SK-N-SH (cell line): ENCODE results near the gene EPB41L1. TPM values are rescaled to one million over a fixed set of nuclear protein-coding genes. Genes with fewer than 3 reads are reported as not detected.

ENCODE experiments used
- CTCF ChIA-PET: fragments of 300-600, 350-600 bp; formaldehyde crosslinking; extraction: SDS; loops from one replicate; lab custom pipeline; 2021; lab: Yijun Ruan, JAX
- POLR2A ChIA-PET: fragments of 350-600 bp; sonication (Branson Sonifier 250); formaldehyde crosslinking; extraction: SDS; loops from one replicate; lab custom pipeline; 2020; ENCODE audit warnings: antibody characterized with exemption, inconsistent platforms; lab: Yijun Ruan, JAX
- DNase-seq: peaks from one replicate; pipeline ENCODE4 v3.0.0; 2012
- H2AFZ ChIP-seq: fragments of 200-600 bp; sonication (generic); 2 replicates; pipeline ENCODE4 v1.8.1; 2016; ENCODE audit warnings: antibody characterized with exemption, mild to moderate bottlenecking, low read depth
- H3F3A ChIP-seq: fragments of 200-600 bp; sonication (generic); replicated peaks from 2 replicates; pipeline ENCODE3; 2016; ENCODE audit warnings: antibody characterized with exemption, mild to moderate bottlenecking; ENCODE audit not compliant: insufficient read depth
- H3K27ac ChIP-seq, 2 experiments: fragments of 200-500 bp in 1 of 2; fragments of 200-600 bp in 1 of 2; sonication (Bioruptor generic) in 1 of 2; sonication (generic), shearing (Covaris generic) in 1 of 2; 2 replicates each; pipeline versions ENCODE4 v1.5.1 to v1.6.1; 2014 to 2016; ENCODE audit warnings: low read depth in 2 of 2, inconsistent platforms in 1 of 2, low read length in 1 of 2, mild to moderate bottlenecking in 1 of 2, mixed read lengths in 1 of 2
- H3K27me3 ChIP-seq: fragments of 200-600 bp; sonication (generic), shearing (Covaris generic); 2 replicates; pipeline ENCODE4 v1.6.1; 2016; ENCODE audit warnings: mixed run types; ENCODE audit not compliant: insufficient read depth
- H3K36me3 ChIP-seq, 2 experiments: fragments of 200-500 bp in 1 of 2; fragments of 200-600 bp in 1 of 2; sonication (Bioruptor generic) in 1 of 2; sonication (generic) in 1 of 2; replicated peaks in 1 of 2; 2 replicates each; pipeline versions ENCODE3 to v1.5.1; 2014 to 2016; ENCODE audit warnings: low read length in 1 of 2, mild to moderate bottlenecking in 1 of 2; ENCODE audit not compliant: insufficient read depth in 2 of 2, control insufficient read depth in 1 of 2
- H3K4me1 ChIP-seq, 2 experiments: fragments of 200-500 bp in 1 of 2; fragments of 200-600 bp in 1 of 2; sonication (Bioruptor generic) in 1 of 2; sonication (generic), shearing (Covaris generic) in 1 of 2; 2 replicates each; pipeline versions ENCODE4 v1.5.1 to v1.6.1; 2014 to 2016; ENCODE audit warnings: low read depth in 1 of 2, low read length in 1 of 2, mixed run types in 1 of 2; ENCODE audit not compliant: insufficient read depth in 2 of 2, control insufficient read depth in 1 of 2
- H3K4me2 ChIP-seq: fragments of 200-600 bp; sonication (generic), shearing (Covaris generic); 2 replicates; pipeline ENCODE4 v1.6.1; 2017; ENCODE audit warnings: mixed run types
- H3K4me3 ChIP-seq, 2 experiments: fragments of 200-500 bp in 1 of 2; fragments of 200-600 bp in 1 of 2; sonication (Bioruptor generic) in 1 of 2; sonication (generic), shearing (Covaris generic) in 1 of 2; 2 replicates each; pipeline versions ENCODE4 v1.5.1 to v1.8.1; 2014 to 2016; ENCODE audit warnings: low read depth in 2 of 2, inconsistent platforms in 1 of 2, low read length in 1 of 2, mild to moderate bottlenecking in 1 of 2, mixed read lengths in 1 of 2, moderate library complexity in 1 of 2
- H3K79me2 ChIP-seq: fragments of 200-600 bp; sonication (generic); 2 replicates; pipeline ENCODE4 v1.8.1; 2017; ENCODE audit warnings: mild to moderate bottlenecking; ENCODE audit not compliant: insufficient read depth
- H3K9ac ChIP-seq: fragments of 200-600 bp; sonication (generic); 2 replicates; pipeline ENCODE4 v1.6.1; 2017; ENCODE audit warnings: mixed run types
- H3K9me2 ChIP-seq: fragments of 200-600 bp; sonication (generic); 2 replicates; pipeline ENCODE4 v1.6.1; 2017; ENCODE audit warnings: mixed run types
- H3K9me3 ChIP-seq: fragments of 200-600 bp; sonication (generic); 2 replicates; pipeline ENCODE4 v1.6.1; 2017; ENCODE audit warnings: mixed run types, mild to moderate bottlenecking, moderate library complexity
- H4K20me1 ChIP-seq: fragments of 200-600 bp; sonication (generic); 2 replicates; pipeline ENCODE4 v1.6.1; 2017; ENCODE audit warnings: mild to moderate bottlenecking, mixed run types; ENCODE audit not compliant: insufficient read depth
- CHD2 ChIP-seq: fragments of 150-350 bp; IDR thresholded peaks from 2 replicates; pipeline ENCODE4 v1.6.1; 2018; ENCODE audit warnings: low read length; ENCODE audit not compliant: partially characterized antibody
- CTCF ChIP-seq: fragments of 200-600 bp; sonication (generic); IDR thresholded peaks from 2 replicates; pipeline ENCODE4 v1.6.1; 2017; ENCODE audit warnings: antibody characterized with exemption, mild to moderate bottlenecking, moderate library complexity
- ELF1 ChIP-seq: IDR thresholded peaks from 2 replicates; pipeline ENCODE4 v1.4.0; 2012
- EP300 ChIP-seq, 2 experiments: IDR thresholded peaks; 2 replicates each; pipeline versions ENCODE4 v1.4.0 to v1.6.1; 2012; ENCODE audit warnings: borderline replicate concordance in 1 of 2, low read depth in 1 of 2, low read length in 1 of 2
- EZH2phosphoT487 ChIP-seq: fragments of 200-600 bp; sonication (generic); IDR thresholded peaks from 2 replicates; pipeline ENCODE4 v1.6.1; 2017; ENCODE audit warnings: low read depth, mixed run types, mild to moderate bottlenecking, antibody characterized with exemption, moderate library complexity, borderline replicate concordance
- FOSL2 ChIP-seq: IDR thresholded peaks from 2 replicates; pipeline ENCODE4 v1.4.0; 2012; ENCODE audit warnings: low read depth, mild to moderate bottlenecking, moderate library complexity, borderline replicate concordance
- FOXJ3 ChIP-seq: sonication (generic); formaldehyde crosslinking; IDR thresholded peaks from 2 replicates; pipeline ENCODE4 v1.5.1; 2020; ENCODE audit warnings: mild to moderate bottlenecking, missing genetic modification reagents
- FOXM1 ChIP-seq: IDR thresholded peaks from 2 replicates; pipeline ENCODE4 v1.4.0; 2012; ENCODE audit warnings: low read depth, mild to moderate bottlenecking
- JUND ChIP-seq: IDR thresholded peaks from 2 replicates; pipeline ENCODE4 v1.4.0; 2012
- MAX ChIP-seq: IDR thresholded peaks from 2 replicates; pipeline ENCODE4 v1.4.0; 2012; ENCODE audit warnings: low read depth
- MXI1 ChIP-seq: IDR thresholded peaks from 2 replicates; pipeline ENCODE4 v1.6.1; 2012; ENCODE audit warnings: mild to moderate bottlenecking, low read depth, low read length, improper control_type of control experiment
- NFIC ChIP-seq: IDR thresholded peaks from 2 replicates; pipeline ENCODE4 v1.4.0; 2012; ENCODE audit warnings: borderline replicate concordance
- NRF1 ChIP-seq: IDR thresholded peaks from 2 replicates; pipeline ENCODE4 v1.6.1; 2012; ENCODE audit warnings: low read depth, mild to moderate bottlenecking, low read length
- PBX3 ChIP-seq: IDR thresholded peaks from 2 replicates; pipeline ENCODE4; 2012
- RAD21 ChIP-seq: IDR thresholded peaks from 2 replicates; pipeline ENCODE4 v1.6.1; 2012; ENCODE audit warnings: mild to moderate bottlenecking, low read length
- RFX5 ChIP-seq: IDR thresholded peaks from 2 replicates; pipeline ENCODE4 v1.6.1; 2012; ENCODE audit warnings: mild to moderate bottlenecking, improper control_type of control experiment, low read length
- RXRA ChIP-seq: IDR thresholded peaks from 2 replicates; pipeline ENCODE4 v1.4.0; 2012; ENCODE audit warnings: low read depth, mild to moderate bottlenecking, borderline replicate concordance
- SMC3 ChIP-seq: IDR thresholded peaks from 2 replicates; pipeline ENCODE4 v1.6.1; 2012; ENCODE audit warnings: low read depth, low read length, improper control_type of control experiment
- TCF12 ChIP-seq: IDR thresholded peaks from 2 replicates; pipeline ENCODE4 v1.4.0; 2012
- USF1 ChIP-seq: IDR thresholded peaks from 2 replicates; pipeline ENCODE4 v1.4.0; 2012; ENCODE audit warnings: low read depth, borderline replicate concordance
- WGBS: methylation state at CpG from one replicate; pipeline ENCODE4 v1.1.6; 2017; ENCODE audit warnings: low lambda C conversion rate; 5-methylcytosine and 5-hydroxymethylcytosine counted together
- polyA plus RNA-seq, 3 experiments: library from polyadenylated mRNA; depleted of rRNA; stranded (reverse); fragments of >200 nt; gene quantifications; 2 replicates each; pipeline ENCODE4 v1.2.3, GENCODE V29; 2012

The EPB41L1 gene
- polyA plus RNA-seq, 1 of the 3 experiments (the other 2 are of a cell fraction) = 26.1 TPM

- no peak for TF ChIP-seq MXI1
- no peak for TF ChIP-seq TCF12
- TF ChIP-seq NFIC = no peak
- no peak for TF ChIP-seq FOXM1
- TF ChIP-seq JUND = no peak
- TF ChIP-seq MAX = no peak
- no peak for TF ChIP-seq CTCF
- no peak for TF ChIP-seq RFX5
- no peak for TF ChIP-seq RAD21
- no peak for TF ChIP-seq PBX3
- no peak for TF ChIP-seq FOXJ3
- no peak for TF ChIP-seq USF1
- Histone ChIP-seq H3K27me3 (no peaks in the 10 kb centered on the region), H3K9me3 (no peaks in the 10 kb centered on the region), H2AFZ (no peak overlapping the region), H3K4me1 (no peaks in the 10 kb centered on the region), H3K4me2 (no peak overlapping the region), H3K9me2 (no peaks in the 10 kb centered on the region), H3K4me3 (no peak overlapping the region), H3K9ac (no peak overlapping the region), H3F3A (no peaks in the 10 kb centered on the region), H4K20me1 (no peaks in the 10 kb centered on the region), H3K36me3 (peaks cover 3 to 6% of the 10 kb centered on the region in 2 experiments), H3K79me2 (no peaks in the 10 kb centered on the region), H3K27ac (no peak overlapping the region)
- ChIA-PET POLR2A (no interaction called here), CTCF (interaction anchor here (1.9 kb wide), 1 partner anchor 178 kb away, joined by 6 read pairs; no protein-coding TSS in a partner anchor)
- DNase-seq = no peak
- 81% methylated on average over 11 of the region's 12 CpGs for WGBS
Measured at GRCh38 chr20:36261389-36262105, 107.0 kb downstream of the EPB41L1 start.

GRCh38 chr20:36262440-36262839 is 107.9 kb downstream of the EPB41L1 start:
- no peak overlapping the region for H3K27ac ChIP-seq
- no peak overlapping the region for H3K4me2 ChIP-seq
- ChIA-PET POLR2A (no interaction called here), CTCF (interaction anchor here (1.9 kb wide), 1 partner anchor 177 kb away, joined by 6 read pairs; no protein-coding TSS in a partner anchor)
- H3K9me3 ChIP-seq = no peaks in the 10 kb centered on the region
- 88% methylated on average over 11 of the region's 12 CpGs for WGBS
- no peak overlapping the region for H2AFZ ChIP-seq
- H3K4me1 ChIP-seq = no peaks in the 10 kb centered on the region; a peak in 1 of 4 replicates
- no peaks in the 10 kb centered on the region for H3K79me2 ChIP-seq
- H3F3A ChIP-seq = no peaks in the 10 kb centered on the region
- no peak for DNase-seq
- no peaks in the 10 kb centered on the region for H3K27me3 ChIP-seq
- H3K9me2 ChIP-seq = no peaks in the 10 kb centered on the region
- H3K36me3 ChIP-seq = no peaks in the 10 kb centered on the region
- no peak overlapping the region for H3K4me3 ChIP-seq
- H4K20me1 ChIP-seq = no peaks in the 10 kb centered on the region
- H3K9ac ChIP-seq = no peak overlapping the region
- TF ChIP-seq NFIC (no peak), MAX (no peak), RXRA (no peak), CTCF (no peak), NRF1 (no peak), SMC3 (no peak), FOXM1 (no peak), FOSL2 (no peak), EZH2phosphoT487 (no peak), PBX3 (no peak), RFX5 (no peak), EP300 (IDR thresholded peaks at IDR 0.05; ENCODE audit: borderline replicate concordance in 1 of 2, low read depth in 1 of 2, low read length in 1 of 2) (no peak), JUND (no peak), CHD2 (no peak), ELF1 (no peak)
